Endometrium (tissue), 2 donors: ENCODE results near the gene PPP1R1C.
"Not testable (repeated sequence)": the region's sequence is repeated elsewhere in the genome, so short reads cannot be mapped to it uniquely, and the experiment has no call there.

Source experiments
- FAIRE-seq: peaks from 2 replicates; lab custom pipeline; 2012; peaks lifted over from hg19 to GRCh38; lab: Jason Lieb, UNC
- donor health status: control.
- donor health status: control.

Gene PPP1R1C

GRCh38 chr2:182015334-182016109 lies 29.9 kb downstream of the PPP1R1C start:
- no peak for FAIRE-seq

DNA sequence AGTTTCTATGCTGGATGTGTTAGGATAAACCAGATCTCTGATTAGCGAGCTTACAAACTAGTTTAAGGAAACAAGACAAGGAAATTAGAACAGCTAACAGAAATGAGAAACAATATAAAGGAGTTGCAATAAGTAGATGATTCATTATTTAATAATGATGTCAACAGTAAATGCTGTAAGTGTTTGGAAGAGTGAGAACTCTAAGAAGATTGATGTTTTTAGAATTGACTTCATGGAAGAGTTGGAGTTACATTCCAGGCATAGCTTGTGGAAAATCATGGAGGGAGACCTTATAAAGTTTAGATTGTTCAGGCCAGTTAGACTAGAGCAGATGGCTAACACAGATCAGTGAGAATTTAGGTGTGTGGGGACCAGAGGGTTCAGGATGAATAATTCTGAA lies 32.6 kb downstream of the PPP1R1C start:
- FAIRE-seq = no peak

DNA sequence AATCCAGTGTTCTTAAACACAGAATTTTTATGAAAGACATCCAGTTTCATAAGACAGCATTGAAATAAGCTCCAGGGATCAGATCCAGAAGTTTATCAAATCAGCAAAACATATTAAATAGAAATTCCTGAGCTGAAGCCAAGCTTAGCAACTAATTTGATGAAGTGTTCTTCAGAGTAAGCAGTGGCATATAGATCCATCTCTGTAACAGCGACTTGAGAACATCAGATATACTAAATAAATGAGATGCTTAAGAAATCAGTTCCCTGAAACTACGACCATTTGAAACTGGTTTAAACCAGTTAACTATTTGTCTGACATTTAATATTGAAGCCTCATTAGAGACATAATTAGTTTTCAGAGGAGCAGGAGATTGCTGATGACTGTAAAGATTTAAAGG lies 34.1 kb downstream of the PPP1R1C start:
- no peak for FAIRE-seq

GRCh38 chr2:182020286-182021070 lies 34.8 kb downstream of the PPP1R1C start:
- no peak for FAIRE-seq

GRCh38 chr2:182023235-182023634 lies 37.6 kb downstream of the PPP1R1C start:
- FAIRE-seq = no peak

DNA sequence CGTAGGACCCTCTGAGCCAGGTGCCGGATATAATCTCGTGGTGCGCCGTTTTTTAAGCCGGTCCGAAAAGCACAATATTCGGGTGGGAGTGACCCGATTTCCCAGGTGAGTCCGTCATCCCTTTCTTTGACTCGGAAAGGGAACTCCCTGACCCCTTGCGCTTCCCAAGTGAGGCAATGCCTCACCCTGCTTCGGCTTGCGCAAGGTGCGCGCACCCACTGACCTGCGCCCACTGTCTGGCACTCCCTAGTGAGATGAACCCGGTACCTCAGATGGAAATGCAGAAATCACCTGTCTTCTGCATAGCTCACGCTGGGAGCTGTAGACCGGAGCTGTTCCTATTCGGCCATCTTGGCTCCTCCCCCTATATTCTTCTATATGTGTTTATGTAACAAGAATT lies 45.2 kb downstream of the PPP1R1C start:
- FAIRE-seq = not testable (repeated sequence)

GRCh38 chr2:182031956-182032355 lies 46.3 kb downstream of the PPP1R1C start:
- FAIRE-seq = no peak

DNA sequence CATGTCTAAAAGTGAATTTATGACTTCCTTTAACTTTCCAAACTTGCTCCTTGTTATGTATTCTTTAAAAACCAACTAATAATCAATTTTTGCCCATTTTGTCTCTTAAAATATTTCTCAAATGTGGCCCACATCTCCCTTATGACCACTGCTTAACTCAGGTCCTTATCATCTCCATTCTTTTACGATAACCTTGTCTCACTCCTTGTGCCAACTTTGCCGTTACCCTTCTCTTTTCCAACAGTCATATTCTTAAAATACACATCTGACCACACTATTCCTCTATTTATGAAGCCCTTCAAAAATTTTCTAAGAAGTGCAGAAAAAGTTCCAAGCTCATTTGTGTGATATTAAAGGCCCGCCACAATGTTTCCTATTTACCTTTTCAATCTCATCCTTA lies 47.8 kb downstream of the PPP1R1C start:
- FAIRE-seq = no peak

GRCh38 chr2:182038576-182038975 lies 52.9 kb downstream of the PPP1R1C start:
- no peak for FAIRE-seq

- no peak for FAIRE-seq
Measured at GRCh38 chr2:182043021-182043420, 57.4 kb downstream of the PPP1R1C start.

DNA sequence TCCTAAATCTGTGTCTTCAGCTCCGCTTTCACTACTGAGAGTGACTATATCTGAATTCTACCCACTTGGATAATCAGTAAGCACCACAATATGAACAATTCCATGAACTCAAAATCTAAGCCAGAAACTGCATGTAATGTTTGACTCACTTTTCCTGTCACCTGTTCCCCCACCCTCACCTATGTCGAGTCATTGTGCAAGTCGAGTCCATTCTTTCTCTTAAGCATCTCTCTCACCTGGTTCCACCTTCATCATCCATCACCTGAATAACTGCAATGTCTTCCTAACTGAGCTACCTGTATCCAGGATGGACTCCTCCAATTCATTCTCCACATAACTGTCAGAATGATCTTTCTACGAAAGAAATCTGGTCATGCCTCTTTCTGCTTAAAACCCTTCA lies 58.2 kb downstream of the PPP1R1C start:
- FAIRE-seq = no peak

GRCh38 chr2:182047544-182047943 lies 61.9 kb downstream of the PPP1R1C start:
- no peak for FAIRE-seq

DNA sequence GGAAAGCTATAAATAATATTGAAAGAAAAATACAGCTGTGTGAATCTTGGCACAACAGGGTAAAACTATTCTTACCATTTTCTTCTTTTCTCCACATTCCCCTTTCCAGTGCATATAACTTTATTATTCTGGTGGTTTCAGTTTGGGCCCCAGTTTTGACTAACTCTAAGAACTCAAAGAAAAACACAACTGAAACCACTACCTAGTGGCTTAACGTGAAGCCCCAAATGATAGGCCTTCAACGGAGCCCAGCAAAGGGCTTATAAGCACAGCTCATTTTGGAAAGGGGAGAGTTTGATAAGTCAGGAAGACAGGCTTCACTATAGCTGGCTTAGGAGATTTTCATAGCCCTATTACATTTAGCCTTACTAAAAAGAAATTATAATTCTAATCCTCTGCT lies 62.4 kb downstream of the PPP1R1C start:
- no peak for FAIRE-seq

GRCh38 chr2:182048621-182049020 lies 63.0 kb downstream of the PPP1R1C start:
- FAIRE-seq = no peak

- FAIRE-seq = no peak
Measured at GRCh38 chr2:182049372-182050148, 63.9 kb downstream of the PPP1R1C start.

DNA sequence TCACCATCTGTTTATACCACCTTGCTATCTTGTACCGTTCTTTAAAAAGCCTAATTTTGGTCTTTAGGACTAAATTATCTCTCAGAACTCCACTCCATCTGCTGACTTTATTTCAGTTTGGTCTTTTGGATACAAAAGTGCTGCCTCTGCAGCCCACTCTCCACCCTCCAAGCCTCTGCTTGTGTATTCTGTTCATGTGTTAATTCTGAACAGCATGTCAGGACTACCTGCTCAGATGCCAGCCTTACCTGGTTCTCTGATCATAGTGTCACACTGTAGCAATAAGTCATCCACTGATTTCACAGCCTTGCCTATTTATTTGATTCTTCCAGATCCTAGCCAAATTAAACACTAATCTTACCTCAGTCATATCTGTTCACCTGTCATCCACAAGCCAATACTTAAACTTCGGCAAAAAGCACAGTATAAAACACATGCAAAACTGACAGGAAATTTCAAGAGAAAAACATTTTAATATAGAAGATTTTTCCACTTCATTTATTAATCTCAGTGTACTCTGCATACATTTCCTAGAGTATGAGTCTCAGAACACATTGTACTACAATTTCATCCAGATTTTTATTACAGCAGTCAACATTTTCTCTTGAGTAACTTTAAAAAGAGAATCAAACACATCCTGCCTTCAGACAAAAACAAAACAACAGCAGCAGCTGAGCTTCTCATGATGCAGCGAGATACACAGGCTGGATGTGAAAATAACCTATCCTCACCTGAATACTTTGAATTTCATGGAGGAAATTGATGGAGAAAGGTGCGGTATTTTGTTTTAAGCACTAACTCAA lies 64.9 kb downstream of the PPP1R1C start:
- no peak for FAIRE-seq

- no peak for FAIRE-seq
Measured at GRCh38 chr2:182055993-182056392, 70.3 kb downstream of the PPP1R1C start.

DNA sequence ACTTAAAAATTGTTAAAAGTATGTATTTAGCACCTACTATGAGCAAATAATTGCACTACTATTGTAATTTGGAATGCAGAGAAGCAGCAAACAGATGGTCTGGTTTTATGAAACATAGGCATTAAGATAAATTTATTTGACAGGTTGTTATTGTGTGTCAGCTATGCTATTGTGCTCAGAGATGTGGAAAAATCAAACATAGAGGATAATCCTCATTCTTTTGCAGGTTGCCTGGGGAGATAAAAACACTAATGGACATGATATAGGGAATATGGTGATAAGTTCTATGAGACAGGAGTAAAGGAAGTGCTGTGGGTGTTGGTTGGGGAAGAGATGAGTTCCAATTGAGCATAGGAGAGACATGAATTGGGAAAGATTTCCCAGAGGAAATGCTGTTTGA lies 71.3 kb downstream of the PPP1R1C start:
- no peak for FAIRE-seq

DNA sequence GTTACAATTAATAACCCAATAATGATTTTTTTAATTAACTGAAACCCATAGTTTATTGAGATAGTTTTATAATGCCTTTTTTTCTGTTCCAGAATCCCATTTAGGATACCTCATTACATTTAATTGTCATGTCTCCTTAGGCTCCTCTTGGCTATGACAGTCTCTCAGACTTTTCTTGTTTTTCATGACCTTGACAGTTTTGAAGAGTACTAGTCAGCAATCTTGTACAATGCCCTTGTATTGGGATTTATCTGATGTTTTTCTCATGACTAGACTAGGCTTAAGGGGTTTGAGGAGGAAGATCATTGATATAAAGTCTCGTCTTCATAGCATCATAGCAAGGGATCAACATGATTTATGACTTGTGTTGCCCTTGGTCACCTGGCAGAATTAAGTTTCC lies 72.4 kb downstream of the PPP1R1C start:
- FAIRE-seq = no peak

- FAIRE-seq = no peak
Measured at GRCh38 chr2:182061739-182062138, 76.1 kb downstream of the PPP1R1C start.

DNA sequence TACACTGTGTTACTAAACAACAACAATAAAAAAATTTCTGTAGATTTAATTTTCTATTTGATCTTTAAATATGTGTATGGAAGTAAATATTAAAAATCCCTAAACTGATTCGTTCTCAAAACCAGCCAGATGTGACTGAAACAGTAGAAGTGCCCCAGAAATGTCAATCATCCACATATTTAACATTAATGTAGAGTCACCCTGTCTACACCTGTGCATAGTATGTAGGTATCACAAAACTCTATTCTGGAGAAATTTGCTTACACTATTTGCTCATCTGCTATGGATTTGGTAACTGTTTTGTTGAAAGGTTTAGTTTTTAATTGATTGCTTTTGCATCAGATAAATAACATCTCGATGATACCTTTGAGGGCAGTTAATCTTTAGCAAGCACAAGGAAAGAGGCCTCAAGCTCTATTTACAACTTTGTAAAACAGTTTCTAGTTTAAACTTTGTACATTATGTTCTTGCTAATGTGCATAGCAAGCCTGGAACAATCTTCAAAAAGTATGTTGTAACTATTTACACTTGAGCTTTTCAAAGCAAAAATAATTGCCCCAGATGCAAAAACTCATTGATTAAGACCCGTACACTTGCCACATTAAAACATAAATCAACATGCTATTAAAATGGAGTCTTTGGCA lies 76.8 kb downstream of the PPP1R1C start:
- no peak for FAIRE-seq
